Measurements from ENCODE around the gene LRRC1.
A peak's percentile ranks its signal among the peaks of the same experiment; 100 is the strongest.
"Not testable (repeated sequence)": the region's sequence is repeated elsewhere in the genome, so short reads cannot be mapped to it uniquely, and the experiment has no call there.

The LRRC1 gene

DNA sequence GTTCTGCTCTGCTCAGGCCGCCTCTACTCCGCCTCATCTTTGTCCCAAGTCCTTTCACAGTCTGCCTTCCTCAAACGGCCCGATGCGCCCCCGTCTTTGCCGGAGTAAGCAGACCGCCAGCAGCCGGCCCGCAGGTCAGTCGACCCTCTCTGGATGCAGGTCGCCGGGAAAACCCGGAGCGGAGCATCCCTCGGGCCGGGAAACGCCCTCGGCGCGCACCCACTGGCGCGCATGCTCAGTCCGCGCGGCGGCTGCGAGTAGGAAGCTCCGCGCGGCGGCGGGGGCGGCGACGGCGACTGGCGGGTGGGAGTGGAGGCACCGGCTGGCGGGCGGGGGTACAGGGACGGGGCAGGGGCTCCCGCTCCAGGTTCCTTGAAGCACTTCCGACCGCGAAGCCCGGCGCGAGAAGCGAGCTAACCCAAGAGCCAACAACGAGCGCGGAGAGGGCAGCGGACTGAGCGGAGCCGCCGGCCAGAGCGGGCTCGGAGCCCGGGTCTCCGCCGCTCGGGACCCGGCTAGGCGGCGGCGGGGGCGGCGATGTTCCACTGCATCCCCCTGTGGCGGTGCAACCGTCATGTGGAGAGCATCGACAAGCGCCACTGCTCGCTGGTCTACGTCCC, at the start of gene LRRC1:
LRRC1 (plus strand) TSS at position 286 of the 620 bp plus-strand sequence; CDS start at position 538, 252 bp downstream.
- peak; percentile 86 for DNase-seq

DNA sequence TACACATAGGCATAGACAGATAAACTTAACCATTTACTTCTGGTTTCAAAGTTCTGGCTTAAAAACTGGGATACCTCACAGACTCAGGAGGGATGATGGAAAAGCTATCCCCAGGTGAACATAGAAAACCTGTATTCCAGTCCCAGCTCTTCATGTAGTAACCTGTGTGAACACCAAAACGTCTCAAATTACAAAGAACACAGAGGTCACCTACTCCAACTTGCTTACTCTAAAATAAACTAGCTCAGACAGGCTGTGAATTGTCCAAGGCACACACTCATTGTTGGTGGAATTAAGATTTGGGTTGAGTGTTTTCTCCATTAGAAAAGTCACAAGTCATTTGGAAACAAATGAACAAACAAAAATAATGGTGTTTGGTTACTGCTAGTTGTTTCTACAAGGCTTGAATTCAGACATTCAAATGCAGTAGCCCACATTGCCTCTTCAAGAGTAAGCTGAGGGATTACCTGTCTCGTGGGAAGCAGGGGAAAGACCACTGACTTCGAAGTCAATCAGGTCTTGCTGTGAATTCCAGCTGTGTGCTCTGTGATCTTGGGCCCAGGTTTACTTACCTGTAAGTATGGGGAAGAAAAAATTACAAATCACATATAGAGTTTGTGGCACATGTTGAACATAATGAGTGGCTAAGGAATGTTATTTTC, 48.2 kb upstream of the LRRC1 start:
- DNase-seq, result no peak

DNA sequence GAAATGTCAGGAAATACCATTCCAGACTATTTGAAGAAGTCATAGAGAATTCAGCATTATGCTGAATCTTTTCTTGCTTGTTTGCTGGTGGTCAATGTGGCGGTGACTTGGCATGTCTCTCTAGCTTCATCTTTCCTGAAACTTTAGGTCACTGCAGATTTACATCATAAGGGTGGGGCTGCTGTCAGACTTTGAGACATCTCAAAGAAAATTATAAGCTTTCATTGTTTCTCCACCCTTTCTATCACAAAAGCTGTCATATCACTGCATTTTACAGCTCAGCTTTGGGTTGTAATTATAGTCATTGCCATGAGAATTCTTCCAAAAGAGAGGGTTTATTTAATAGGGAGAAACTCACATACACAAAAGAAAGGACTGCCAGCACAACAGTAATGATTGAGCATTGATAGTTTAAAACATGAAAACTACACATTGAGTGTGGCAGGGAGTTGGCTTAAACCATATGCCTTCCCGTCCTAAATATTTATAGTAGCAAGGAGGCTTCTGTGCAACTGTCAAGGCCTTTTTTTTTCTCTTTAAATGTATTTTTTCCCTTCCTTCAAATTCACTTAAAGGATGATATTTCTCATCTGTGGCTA, 44.7 kb upstream of the LRRC1 start:
- no peak for DNase-seq

DNA sequence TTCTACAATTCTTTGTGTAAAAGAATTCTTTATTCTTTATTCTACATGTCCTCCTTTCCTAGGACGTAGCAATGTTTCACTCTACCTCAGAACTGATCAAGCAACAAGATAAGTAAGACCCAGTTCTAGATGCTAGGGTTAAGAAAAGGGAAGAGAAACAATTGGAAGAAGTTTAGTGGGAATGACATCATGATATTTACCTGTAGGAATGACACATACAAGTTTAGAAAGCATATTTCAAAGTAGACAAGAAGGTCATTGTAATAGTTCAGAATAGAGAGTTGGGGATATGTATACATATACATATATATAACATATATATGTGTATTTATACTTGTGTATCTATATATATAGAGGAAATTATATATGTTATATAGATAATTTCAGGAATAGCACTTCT, 43.4 kb upstream of the LRRC1 start:
- no peak for DNase-seq

DNA sequence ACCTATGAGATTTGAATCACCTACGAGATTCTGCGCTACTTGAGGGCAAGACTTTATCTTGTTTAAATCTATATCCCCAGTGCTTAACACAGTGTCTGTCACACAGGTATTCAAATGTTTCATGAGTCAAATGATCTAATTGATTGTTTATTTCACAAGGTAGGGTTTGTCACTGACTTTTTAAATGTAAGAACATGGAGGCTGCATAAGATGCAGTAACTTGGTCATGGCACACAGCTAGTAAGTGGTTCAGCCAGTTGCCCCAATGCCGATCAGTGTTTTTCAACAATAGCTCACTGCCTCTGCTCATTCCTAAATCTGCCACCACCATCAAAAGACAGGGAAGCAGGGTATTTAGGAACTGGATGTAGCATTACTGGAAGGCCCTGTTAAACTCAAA, 42.4 kb upstream of the LRRC1 start:
- DNase-seq, result no peak

DNA sequence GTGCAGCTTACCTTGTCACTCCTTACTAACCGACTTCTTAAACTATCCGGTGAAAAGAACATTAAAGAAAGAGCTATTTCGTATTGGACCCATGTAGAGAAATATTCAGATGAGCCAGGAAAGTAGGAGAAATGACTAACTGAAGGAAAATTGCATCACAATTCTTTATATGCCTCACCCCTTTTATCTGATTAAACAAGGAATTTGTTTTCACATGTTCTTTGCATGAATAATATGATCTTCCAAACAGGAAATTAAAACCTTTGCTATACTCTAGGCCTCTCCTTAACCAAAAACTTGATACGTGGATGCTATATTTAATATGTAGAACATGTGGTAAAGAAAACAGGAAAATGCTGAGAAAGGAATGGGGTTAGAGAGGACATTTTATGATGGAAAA, 41.9 kb upstream of the LRRC1 start:
- DNase-seq, result no peak

DNA sequence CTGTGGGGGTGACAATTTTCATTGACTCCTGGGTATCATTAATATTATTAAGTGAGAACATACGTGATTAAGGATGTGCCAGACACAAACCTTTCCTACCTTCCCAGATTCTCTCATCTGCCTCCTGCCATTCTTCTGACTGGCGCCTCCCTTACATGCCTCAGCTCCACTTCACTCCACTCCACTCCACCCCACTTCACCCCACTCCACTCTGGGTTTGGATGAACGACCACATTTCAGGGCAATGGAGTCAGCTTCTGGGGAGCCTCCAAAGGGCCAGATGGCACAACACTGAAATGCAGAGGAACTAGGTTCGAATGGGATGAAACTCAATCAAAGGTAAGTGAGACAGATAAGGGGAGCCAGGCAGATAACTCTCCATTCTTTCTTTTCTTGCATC, 40.5 kb upstream of the LRRC1 start:
- no peak for DNase-seq

DNA sequence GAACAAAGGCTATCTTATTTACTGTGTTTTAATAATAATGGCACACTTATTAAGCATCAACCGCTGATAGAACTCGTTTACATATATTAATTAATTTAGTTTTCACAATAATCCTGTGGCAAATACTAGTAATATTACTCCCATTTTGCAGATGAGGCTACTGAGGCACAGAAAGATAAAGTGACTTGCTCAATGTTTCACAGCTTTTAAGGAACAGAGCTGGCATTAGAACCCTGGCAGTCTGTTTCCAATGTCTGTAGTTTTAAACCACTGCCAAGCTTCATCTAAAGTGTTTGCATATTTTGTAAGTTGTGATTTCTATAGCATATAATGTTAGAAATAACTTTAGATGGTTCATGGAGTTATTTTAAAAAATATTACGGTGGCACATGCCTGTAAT, 38.4 kb upstream of the LRRC1 start:
- DNase-seq, result no peak

DNA sequence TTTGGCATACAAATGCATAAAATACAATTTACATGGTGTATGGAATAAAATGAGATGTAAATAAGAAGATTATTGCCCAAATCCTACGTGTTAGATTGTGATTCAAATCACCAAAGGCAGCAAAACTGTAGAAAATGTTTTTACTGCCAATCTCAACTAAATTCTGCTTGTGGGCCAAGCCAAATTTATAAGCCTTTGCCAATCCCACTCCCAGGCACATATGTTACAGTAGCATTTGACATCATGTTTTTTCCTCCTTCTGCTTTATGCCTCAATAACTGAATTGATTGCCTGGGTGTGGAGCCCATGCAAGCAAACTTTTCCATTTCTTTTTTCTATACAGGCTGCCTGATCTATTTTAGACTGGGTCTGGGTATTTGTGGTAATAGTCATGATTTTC, 36.3 kb upstream of the LRRC1 start:
- DNase-seq, result no peak

DNA sequence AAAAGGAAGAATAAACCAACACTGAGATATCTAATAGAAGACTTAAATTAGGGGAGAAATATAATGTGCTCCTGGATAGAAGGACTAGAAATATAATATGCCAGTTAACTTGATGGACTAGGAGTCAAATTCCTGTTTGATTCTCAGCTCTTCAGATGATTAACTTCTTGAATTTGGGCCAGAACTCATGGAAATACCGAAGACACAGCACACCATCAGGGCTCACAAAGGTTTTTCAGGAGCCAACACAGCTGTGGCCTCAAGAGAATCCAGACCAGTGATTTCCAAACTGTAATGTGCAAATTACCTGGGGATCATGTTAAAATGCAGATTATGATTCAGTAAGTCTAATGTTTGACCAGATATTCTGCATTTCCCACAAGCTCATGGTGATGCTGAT, 33.8 kb upstream of the LRRC1 start:
- DNase-seq, result no peak

DNA sequence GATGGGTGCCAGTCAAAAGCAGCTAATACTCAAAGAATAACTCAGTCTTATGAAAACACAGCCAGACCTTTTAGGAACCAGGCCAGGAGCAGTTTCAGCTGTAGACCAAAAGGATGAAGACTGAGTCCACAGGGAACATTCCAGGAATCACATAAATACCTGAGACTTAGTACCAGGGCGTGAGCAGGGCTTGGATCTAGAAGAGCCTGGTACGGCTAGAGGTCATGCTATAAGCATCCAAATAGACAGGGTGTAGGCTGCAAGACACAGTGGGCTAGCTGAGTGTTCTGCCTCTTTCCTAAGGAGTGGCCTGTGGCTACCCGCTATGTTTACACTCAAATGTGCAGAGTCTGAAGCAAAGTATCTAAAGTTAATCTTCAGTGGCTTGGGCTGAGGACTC, 29.5 kb upstream of the LRRC1 start:
- no peak for DNase-seq

DNA sequence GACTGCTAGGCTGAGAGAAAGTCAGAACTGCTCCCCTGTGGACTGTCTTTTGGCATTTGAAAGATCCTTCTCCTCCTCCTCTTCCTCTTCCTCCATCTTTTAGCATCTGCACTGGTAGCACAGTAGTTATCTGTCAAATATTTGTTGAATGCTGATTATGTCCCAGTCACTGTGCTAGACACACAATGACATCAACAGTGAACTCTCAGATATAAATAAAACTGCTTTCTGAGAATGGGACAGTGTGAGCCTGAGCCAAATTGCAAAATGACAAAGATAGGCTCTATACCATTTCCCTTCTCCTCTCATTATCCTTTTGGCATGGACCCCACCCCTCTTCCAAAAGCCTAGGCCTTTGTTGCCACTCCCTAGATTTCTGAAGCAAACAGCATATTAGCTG, 27.9 kb upstream of the LRRC1 start:
- DNase-seq, result no peak

DNA sequence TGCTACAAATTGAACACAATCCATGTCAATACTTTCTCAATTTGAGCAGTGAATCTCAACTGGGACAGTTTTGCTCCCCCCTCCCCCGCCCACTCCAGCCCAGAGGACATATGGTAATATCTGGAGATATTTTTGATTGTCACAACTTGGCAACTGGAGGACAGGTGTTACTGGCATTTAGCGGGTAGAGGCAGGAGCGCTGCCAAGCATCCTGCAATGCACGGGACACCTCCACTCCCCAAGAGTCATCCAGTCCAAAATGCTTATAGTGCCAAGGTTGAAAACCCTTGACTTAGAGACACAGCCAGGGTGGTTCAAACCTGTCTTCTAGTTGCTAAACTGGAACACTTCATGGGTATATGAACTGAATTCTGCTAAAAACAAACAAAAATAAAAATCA, 26.9 kb upstream of the LRRC1 start:
- DNase-seq, result no peak

DNA sequence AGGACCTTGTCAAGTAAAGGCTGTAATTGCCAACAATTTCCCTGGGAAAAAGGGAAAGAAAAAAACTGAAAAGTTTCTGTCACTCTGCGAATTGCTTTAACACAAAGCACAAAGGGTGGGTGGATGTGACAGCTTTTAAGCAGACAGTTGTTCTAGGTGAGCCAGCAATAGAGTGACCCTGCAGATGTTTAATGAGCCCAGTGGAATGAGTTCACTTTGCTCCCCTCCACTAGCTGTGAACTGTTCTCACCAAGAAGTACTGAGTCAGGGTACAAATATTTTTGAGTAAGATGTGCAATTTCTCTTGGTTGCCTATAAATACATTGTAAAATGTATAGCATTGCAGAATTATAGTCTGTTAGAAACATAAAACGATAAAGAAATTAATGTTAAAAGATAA, 26.2 kb upstream of the LRRC1 start:
- no peak for DNase-seq

DNA sequence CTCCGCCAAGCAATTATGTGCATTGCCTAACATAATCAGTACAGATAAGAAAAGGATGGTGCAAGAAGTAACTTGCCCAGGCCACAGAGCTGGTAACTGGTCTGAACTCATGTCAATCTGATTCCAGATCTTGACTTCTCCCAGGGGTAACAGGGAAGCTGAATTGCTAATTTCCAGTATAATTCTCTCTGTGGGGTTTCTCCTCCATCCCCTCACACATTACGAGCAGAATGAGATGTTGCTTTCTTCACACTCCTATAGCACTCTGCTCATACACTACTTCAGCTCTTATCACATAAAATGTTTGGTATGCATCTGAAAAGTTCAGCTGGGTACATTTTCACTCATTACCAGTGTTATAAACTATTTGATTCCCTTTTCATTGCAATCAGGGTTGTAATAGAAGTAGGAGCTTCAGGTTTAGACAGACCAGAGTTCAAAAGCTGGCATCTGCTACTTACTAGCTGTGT, 24.0 kb upstream of the LRRC1 start:
- DNase-seq, result peak; percentile 18

DNA sequence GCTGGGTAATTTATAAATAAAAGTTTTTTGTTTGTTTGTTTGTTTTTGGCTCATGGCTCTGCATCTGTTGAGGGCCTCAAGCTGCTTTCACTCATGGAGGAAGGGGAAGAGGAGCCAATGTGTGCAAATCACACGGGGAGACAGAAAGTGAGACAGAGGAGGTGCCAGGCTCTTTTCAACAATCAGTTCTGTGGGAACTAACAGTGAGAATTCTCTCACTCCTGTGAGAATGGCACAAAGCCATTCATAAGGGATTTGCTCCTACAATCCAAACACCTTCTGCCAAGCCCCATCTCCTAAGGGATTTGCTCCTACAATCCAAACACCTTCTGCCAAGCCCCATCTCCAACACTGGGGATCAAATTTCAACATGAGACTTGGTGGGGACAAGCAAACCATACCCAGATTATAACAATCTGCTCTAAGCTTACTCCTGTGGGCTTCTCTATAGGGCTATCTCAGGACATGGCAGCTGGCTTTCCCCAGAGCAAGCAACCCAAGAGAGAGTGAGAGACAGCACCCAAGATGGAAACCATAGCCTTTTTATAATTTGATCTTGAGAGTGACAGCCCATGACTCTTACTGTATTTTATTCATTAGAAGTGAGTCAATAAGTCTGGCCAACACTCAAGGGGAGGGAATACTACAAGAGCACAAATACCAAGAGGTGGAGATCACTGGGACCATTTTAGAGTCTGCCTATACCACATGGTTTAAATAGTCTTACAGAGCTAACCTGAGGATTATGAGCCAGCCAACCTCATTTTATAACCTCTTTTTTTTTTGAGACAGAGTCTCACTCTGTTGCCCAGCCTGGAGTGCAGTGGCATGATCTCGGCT, 22.8 kb upstream of the LRRC1 start:
- no peak for DNase-seq

DNA sequence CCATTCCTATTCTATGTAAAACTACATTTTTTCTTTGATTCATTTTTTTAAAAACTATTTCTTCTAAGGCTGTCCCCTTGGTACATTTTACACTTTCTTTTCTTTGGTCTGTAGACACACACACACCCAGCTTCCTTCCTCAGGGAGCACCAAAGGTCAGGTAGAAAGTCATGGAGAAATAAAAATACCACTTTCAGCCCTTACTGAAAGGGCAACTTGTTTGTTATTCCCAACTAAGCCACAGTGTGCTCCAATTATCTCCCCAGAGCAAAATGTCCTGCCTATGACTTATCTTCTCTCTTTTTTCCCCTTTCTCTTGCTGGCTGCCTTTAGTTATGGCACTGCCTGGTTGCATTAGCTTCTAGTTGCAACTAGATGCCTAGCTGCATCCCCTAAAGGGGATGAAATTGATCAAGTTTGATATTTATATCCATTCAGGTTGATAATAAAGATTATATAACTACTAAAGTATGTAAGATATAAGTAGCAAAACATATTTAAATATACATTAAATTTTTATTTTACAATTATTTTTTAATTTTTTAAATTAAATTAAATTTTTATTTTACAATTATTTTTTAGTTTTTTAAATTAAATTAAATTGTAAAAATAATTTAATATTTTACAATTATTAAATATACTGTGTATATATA, 21.6 kb upstream of the LRRC1 start:
- DNase-seq, result no peak

DNA sequence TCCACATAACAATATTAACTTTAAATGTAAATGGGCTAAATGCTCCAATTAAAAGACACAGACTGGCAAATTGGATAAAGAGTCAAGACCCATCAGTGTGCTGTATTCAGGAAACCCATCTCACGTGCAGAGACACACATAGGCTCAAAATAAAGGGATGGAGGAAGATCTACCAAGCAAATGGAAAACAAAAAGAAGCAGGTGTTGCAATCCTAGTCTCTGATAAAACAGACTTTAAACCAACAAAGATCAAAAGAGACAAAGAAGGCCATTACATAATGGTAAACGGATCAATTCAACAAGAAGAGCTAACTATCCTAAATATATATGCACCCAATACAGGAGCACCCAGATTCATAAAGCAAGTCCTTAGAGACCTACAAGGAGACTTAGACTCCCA, 18.7 kb upstream of the LRRC1 start:
- DNase-seq, result not testable (repeated sequence)

DNA sequence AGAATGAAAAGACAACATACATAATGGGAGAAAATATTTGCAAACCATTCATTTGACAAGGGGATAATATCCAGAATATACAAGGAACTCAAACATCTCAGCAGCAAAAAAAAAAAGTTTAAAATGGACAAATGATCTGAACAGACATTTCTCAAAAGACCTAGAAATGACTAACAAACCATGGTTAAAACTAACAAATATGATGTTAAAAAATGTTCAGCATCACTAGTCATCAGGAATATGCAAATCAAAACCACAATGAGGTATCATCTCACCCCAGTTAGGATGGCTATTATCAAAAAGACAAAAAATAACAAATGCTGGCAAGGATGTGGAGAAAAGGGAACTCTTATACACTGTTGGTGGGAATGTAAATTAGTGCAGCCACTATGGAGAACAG, 9.8 kb upstream of the LRRC1 start:
- DNase-seq, result not testable (repeated sequence)

DNA sequence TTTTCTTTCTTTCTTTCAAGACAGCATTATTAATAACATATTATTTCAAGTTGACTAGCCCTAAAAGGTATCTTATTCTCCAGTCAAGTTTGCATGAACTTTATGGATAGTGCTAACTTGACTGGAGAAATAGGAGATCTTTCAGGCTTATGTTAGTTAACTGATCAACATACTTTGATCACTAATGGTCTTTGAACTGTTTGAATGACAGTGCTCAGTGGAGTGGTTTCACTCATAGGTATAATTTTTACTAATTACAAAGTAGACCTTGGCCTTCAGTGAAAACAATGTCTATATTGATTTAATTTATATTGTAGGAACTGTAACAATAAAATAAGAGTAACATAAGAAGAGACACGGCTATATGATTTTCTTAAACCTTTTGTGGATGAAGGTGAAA, 8.0 kb upstream of the LRRC1 start:
- DNase-seq, result no peak

DNA sequence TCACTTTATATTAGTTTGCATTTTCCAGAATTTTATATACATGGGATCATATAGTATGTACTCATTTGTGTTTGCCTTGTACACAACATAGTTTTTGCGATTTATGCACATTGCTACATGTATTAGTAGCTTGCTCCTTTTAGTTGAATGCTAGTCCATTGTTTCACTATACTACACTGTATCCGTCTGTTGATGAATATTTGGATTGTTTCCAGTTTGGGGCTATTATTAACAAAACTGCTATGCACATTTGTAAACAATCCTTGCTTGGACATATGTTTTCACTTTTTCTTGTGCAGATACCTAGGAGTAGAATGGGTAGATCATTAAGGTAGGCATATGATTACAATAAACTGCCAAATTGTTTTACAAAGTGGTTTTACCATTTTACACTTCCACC, 3.9 kb upstream of the LRRC1 start:
- DNase-seq, result no peak

DNA sequence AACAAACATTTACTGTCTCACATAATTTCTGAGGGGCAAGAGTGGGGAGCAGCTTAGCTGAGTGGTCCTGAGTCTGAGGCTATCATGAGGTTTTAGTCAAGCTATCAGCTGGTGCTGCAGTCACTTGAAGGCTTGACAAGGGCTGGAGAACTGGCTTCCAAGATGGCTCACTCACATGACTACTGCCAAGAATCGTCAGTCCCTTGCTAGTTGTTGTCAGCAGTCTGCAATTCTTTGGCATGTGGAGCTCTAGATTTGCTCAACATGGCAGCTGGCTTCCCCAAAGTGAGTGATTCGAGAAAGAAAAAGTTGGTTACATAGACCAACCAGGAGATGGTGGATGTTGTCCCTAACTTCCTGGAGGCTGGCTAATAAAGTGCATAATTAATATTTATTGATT, 2.8 kb upstream of the LRRC1 start:
- DNase-seq, result no peak

DNA sequence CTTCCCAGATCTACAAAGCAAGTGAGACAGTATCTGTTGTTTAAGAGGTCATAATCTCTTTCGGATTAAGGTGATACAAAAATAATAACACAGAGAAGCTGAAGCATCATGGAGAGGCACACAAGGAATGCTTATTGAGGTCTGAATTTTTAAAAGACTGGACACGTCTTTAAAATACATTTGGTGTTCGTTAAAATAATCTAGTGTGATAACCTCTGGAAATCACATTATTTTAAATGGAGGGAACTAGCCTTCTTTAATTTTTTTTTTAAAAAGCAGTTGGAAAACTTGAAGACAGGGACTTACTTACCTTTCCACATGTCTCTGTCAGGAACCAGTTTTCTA, 1.9 kb upstream of the LRRC1 start:
- no peak for DNase-seq
